HEK293 (cell line): ENCODE results near the gene FOXG1.

Experiments used
- MYNN ChIP-seq: fragments of 450-650 bp; formaldehyde crosslinking; IDR thresholded peaks from 2 replicates; pipeline ENCODE4 v1.5.1; 2016; ENCODE audit warnings: missing biosample characterization, missing genetic modification characterization, borderline replicate concordance
- ZNF335 ChIP-seq: fragments of 450-650 bp; formaldehyde crosslinking; conservative IDR thresholded peaks from 2 replicates; pipeline ENCODE4 v1.5.1; 2016; ENCODE audit warnings: missing biosample characterization, missing genetic modification characterization

DNA sequence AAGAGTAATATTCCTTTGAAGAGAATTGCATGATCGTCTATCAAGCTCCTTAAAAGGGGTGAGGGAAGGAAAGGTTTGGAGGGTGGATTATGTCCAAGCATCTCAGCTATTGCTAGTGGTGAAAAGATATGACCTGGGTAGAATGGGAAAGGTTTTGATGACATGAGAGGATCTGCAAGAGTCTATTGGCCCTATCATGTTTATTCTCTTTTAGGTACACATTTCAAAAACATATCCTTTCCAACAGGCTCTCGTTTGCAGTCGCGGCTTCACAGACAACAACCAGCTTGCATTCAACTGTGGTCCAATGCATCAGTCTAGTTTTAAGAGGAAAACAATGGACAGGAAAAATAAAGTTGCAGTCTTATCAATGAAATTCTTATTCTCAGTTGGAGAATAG, 17.1 kb downstream of the FOXG1 start:
- no peak for TF ChIP-seq MYNN (tag by site-specific recombination)
- TF ChIP-seq ZNF335 (tag by site-specific recombination), result no peak
